HTERT RPE-1 (cell line): ENCODE measurements around the gene DUSP14.
"Not testable (repeated sequence)": the region's sequence is repeated elsewhere in the genome, so short reads cannot be mapped to it uniquely, and the experiment has no call there.

Experiments
- in situ Hi-C: fragments of 300-500 bp; cut with MboI; formaldehyde crosslinking; loops from 4 replicates; pipeline ENCODE4 v1.14.3; 2020; ENCODE audit warnings: low sequenced_read_pairs

Gene DUSP14

DNA sequence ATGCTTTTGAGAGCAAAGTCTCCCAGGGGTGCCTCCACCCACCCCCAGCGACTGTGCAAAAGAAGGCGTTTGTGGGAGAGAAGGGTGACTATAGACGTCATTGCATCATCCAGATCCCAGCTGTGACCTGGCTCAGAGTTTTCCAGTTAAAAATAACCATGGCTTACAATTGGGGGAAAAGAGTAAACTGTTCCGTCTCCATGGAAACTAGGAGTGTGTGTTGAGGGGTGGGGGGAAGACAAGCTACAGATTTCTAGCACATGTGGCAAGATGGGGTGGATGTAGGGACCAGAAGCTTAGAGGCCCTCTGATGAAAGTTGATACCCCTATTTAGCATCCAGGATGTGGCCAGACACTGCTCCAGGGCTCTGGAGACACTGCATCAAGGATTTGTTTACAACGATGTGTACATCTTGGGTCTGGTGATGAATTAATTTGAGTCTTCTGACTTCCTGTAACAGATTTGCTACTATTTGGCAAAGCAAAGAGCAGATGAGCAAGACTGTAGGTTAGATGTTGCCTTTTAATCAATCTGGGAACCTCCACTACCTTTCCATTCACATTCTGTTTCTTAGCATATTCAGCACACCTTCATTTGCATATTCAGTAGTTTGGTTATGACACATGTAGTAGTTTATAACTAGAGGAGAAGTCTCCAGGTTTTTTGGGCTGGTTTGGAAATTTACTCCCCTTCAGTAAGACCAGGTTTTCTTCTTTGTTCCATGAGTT, 6.2 kb upstream of the DUSP14 start:
- in situ Hi-C loops = no loop called here

DNA sequence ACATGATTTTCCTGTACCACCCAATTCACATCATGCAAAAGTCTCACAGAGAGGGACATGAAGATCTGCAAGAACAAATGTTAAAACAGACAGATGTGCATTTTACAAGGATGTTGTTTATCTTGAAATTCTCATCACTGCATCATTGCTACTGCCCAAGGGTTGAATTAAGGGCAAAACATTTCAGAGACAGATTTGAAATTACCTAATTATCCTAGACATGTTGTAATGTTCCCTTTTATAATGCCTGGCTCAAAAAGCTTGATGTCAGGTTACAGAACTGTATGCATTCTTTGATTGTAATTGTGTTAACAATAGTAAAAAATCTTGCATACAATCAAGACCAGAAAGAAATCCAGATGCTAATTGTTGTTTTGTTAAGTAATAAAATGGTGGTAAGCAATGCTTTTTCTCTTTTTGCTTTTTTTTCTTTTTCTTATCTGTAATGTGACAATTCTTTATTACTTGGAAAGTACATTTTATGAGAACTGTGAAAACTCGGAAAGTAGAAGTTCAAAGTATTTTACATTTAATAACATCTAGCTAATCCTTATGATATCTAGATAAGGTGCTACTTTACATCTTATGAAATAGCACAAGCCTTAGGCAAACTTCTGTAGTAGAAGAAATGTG, 3.6 kb upstream of the DUSP14 start:
- in situ Hi-C loops = no loop called here

GRCh38 chr17:37488009-37488604, 1.6 kb upstream of the DUSP14 start:
- in situ Hi-C loops = no loop called here

- in situ Hi-C loops = no loop called here
These were observed 989 bp upstream of the DUSP14 start for GRCh38 chr17:37488607-37489196.

GRCh38 chr17:37490022-37490587, 414 bp downstream of the DUSP14 start:
- in situ Hi-C loops = no loop called here

- in situ Hi-C loops = no loop called here
These were observed 1.2 kb downstream of the DUSP14 start for GRCh38 chr17:37490638-37491614.

DNA sequence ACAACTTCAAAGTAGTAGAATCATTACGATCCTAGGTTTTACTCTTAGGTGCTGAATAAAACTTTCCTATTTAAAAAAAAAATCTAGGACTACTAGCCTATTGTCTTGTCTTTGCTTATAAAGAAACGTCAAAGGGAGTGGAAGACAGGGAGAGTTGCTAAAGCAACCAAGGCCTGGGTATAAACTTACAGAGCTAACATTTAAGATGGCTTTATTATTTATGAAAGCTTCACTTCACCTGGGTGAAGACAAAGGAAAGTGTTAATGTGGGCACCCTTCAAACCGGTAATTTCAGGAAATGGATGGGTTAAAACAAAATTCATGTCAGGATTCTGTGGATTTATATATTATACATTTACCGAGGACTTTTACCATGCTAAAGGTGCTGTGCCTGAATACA, 2.5 kb downstream of the DUSP14 start:
- in situ Hi-C loops = no loop called here

DNA sequence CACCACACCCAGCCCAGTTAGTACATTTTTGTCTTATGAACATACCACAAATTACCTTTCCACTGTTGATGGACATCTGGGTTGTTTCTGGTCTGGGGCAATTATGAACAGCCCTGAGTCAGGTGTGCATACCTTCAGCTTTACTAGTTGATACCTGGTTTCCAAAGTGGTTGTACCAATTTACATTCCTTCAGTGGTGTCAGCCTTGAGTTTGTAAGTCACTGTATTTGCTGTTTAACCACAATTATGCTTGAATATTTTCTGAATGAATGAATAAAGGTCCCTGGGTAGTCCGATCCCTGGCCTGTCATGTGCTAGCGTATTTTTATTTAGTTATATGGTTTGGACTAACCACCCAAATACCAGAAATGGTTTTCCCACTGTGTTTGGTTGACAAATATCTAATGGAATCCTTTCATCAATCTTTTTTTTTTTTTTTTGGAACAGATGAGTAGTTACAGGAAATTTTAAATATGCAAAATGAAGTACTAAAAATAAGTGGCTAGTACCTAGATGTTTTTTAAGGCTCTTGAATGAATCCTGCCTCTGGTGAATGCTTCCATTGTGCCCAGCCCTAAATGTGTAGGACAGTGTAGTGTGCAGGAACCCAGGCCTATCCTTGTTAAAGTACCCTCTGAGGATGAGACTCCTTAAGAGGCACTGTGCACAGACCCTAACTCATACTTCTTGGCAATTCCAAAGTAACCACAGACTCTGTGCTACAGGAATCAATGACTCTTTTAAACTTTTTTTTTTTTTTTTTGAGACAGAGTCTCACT, 3.7 kb downstream of the DUSP14 start:
- in situ Hi-C loops = no loop called here

DNA sequence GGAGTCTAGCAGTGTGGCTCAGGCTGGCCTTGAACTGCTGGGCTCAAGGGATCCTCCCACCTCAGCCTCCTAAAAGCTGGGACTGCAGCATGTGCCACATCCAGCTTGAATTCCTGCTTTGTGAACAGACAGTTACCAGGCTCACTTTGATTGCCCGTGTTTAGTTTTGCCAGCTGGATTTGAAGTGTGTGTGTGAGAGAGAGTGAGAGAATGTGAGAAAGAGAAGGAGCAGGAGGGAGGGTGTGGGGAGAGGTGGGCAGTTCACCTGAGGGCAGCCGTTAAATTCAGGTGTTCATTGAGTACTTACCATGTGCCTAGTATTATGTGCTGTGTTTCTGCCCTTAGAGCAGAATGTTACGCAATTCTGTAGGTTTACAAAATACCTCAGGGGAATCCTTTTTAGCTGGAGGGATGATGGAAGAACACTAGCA, 4.7 kb downstream of the DUSP14 start:
- in situ Hi-C loops = no loop called here

- in situ Hi-C loops = no loop called here
These were observed 5.3 kb downstream of the DUSP14 start for GRCh38 chr17:37494971-37495370.

DNA sequence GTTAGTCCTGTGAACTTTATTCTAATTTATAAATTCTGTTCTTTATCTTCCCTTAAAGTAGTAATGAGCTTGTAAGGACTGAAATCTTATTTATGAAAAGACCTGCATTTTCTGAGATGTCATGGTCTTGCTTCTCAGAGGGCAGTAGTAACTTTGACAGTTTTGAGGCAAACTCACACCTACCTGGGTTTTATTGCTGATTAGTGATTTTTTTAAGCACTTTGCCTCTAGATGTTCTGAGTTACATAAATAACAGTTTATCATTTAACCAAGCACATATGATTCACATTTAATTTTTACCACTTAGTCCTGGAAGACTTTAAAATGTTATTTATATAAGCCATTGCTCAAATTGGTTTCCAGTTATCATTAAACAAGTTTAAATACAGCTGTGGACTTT, 10.7 kb downstream of the DUSP14 start:
- in situ Hi-C loops = no loop called here

DNA sequence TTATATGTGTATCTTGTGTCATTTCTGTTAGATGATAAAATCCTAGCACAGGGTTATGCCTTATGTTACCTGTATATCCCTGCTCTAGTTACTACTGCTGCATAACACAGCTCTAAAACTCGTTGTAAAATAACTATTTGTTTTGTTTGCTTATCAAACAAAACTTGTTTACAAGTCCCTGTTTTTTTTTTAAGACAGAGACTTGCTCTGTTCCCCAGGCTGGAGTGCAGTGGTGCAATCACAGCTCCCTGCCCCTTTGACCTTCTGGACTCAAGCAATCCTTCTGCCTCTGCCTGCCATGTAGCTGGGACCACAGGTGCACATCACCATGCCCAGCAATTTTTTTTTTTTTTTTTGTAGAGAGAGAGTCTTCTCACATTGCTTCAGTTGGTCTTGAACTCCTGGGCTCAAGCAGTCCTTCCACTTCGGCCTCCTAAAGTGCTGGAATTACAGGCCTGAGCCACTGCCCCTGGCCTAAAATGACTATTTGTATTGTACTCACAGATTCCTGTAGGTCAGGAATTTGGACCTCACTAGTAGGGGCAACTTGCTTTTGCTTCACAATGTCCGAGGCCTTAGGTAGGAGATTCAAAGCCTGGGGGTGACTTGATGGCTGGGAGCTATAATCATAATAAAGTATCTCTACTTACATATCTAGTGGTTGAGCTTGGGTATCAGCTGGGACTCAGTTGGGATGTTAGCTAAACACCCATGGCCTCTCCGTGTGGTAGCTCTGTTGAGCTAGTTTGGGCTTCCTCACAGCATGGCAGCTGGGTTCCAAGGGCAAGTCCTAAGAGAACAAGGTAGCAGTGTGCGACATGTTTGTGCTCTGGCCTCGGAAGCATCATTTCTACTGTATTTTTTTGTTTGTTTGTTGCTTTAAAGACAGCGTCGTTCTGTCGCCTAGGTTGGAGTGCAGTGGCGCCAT, 12.6 kb downstream of the DUSP14 start:
- in situ Hi-C loops = no loop called here

DNA sequence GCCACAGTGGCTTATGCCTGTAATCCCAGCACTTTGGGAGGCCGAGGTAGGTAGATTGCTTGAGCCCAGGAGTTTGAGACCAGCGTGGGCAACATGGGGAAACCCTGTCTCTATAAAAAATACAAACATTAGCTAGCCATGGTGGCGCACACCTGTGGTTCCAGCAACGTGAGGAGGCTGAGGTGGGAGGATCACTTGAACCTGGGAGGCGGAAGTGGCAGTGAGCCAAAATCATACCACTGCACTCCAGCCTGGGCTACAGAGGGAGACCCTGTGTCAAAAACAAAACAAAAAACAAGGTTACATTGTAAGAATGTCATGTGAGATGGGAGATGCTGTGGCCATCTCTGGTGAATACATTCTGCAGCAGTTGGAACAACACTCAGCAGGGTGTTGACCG, 13.5 kb downstream of the DUSP14 start:
- in situ Hi-C loops = no loop called here

DNA sequence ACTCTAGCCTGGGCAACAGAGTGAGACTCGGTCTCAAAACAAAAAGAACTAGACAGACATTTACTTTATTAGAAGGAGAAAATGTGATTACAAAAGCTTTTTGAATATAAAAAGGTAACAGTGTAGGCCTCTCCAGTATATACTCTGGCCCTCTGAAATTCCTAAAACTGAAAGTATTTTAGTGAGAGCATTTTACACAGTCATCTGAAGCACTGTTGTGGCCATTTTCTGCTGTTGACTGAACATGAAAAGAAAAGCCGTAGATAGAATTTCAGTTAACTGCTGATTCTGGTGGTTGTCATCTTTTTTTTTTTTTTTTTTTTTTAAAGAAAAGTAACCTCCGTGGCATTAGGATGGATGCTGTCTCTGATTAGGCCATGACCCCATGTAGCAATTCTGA, 15.6 kb downstream of the DUSP14 start:
- in situ Hi-C loops = no loop called here

DNA sequence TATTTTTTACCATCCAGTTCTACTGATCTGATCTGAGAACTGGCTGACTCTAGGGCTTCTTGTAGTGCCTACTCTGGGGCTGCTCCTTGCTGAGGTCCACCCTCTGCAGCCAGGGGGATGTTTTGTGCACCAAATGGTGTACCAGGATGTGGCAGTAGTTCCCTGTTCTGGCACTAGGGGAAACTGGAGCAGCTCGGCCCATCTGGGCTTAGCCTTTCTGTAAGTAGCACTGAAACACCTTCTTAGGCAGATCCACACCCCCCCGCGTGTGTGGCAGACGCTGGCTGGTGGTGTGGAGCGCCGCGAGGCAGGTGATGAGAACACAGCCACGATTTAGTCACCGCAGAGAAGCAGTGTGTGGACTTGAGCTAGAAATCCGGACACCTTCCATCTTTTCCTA, 17.0 kb downstream of the DUSP14 start:
- in situ Hi-C loops = no loop called here

- in situ Hi-C loops = no loop called here
These were observed 17.4 kb downstream of the DUSP14 start for GRCh38 chr17:37507111-37507510.

DNA sequence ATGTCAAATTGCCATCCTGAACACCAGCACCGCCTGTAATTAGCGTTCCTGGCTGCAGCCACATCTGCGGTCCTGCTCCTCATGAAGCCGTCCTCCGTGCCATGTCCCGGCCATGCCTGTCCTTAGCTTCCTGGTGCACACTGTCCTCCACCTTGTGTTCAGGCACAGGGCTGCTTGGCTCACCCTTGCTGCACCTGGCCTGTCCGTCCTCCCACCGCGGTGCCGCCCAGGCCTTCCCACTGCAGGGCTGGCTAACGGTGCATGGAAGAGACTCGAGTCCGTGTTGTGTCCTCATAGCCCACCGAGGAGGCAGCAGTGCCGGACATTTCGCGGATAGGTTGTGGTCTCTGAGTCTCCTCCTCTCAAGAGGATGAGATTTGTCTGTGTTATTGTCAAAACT, 20.4 kb downstream of the DUSP14 start:
- in situ Hi-C loops = no loop called here

DNA sequence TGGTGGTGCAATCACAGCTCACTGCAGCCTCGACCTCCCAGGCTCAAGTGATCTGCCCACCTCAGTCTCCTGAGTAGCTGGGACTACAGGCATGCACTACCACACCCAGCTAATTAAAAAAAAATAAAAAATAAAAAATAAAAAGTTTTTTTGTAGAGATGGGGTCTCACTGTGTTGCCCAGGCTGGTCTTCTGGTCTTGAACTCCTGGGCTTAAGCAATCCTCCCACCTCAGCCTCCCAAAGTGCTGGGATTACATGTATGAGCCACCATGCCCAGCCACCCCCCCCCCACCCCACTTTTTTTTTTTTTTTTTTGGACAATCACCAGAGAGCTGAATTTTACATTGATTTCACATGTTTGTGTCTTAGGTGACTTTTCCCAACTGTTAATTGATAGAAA, 22.0 kb downstream of the DUSP14 start:
- in situ Hi-C loops = not testable (repeated sequence)
